HCT116 (cell line): ENCODE data around the gene CDC42SE2. TPM values are rescaled to one million over a fixed set of nuclear protein-coding genes. Genes with fewer than 3 reads are reported as not detected.

Source experiments
- ATAC-seq: fragments of 200-7000 bp; cut with Tn5 transposase; 2 replicates; pipeline ENCODE4 v1.9.1; 2020; ENCODE audit warnings: mild to moderate bottlenecking, moderate library complexity
- BruUV-seq: library from RNA; stranded (reverse); fragments of 400-500 nt; replicated peaks from 2 replicates; lab custom pipeline; 2021; lab: Mats Ljungman, UMichigan
- CTCF ChIA-PET: fragments of 300-600 bp; sonication (Branson Sonifier 250); formaldehyde crosslinking; loops from one replicate; lab custom pipeline; 2021; ENCODE audit warnings: antibody characterized with exemption; lab: Charles Lee
- POLR2A ChIA-PET: fragments of 300-600, 350-600 bp; sonication (Branson Sonifier 250); formaldehyde crosslinking; loops from one replicate; lab custom pipeline; 2021; ENCODE audit warnings: antibody characterized with exemption; lab: Charles Lee
- RAD21 ChIA-PET, 2 experiments: fragments of 300-600 bp; sonication (Branson Sonifier 250); formaldehyde crosslinking; loops; one replicate each; lab custom pipeline; 2023; ENCODE audit warnings: low total read pairs in 2 of 2; ENCODE audit not compliant: uncharacterized antibody in 2 of 2, unreplicated experiment in 2 of 2, low non-redundant PET in 1 of 2; lab: Charles Lee
- DNase-seq: peaks from one replicate; pipeline ENCODE4 v3.0.0-alpha.2; 2010; ENCODE audit warnings: low read depth, low spot score
- H2AFZ ChIP-seq: fragments of 200-600 bp; shearing (Covaris generic), sonication (generic); 2 replicates; pipeline ENCODE4 v1.6.1; 2017; ENCODE audit warnings: low read depth, mixed run types, mixed read lengths, antibody characterized with exemption, low read length; ENCODE audit not compliant: poor library complexity, severe bottlenecking
- H3K27ac ChIP-seq: 2 replicates; pipeline ENCODE4 v1.5.1; 2012; ENCODE audit warnings: low read depth, low read length
- H3K27me3 ChIP-seq: fragments of 200-600 bp; sonication (generic); 2 replicates; pipeline ENCODE4 v1.6.1; 2016; ENCODE audit warnings: mixed run types, low read length, mixed read lengths; ENCODE audit not compliant: insufficient read depth
- H3K36me3 ChIP-seq, 2 experiments: fragments of 200-500 bp in 1 of 2; fragments of 200-600 bp in 1 of 2; sonication (Bioruptor generic) in 1 of 2; sonication (generic) in 1 of 2; 2 replicates each; pipeline versions ENCODE4 v1.5.1 to v1.6.1; 2014 to 2016; ENCODE audit warnings: low read length in 2 of 2, inconsistent platforms in 1 of 2, mixed read lengths in 1 of 2, mixed run types in 1 of 2; ENCODE audit not compliant: insufficient read depth in 2 of 2, control insufficient read depth in 1 of 2
- H3K4me1 ChIP-seq, 2 experiments: fragments of 200-600 bp in 1 of 2; sonication (generic) in 1 of 2; 2 replicates each; pipeline versions ENCODE4 v1.5.1 to v1.6.1; 2012 to 2017; ENCODE audit warnings: low read length in 2 of 2, inconsistent platforms in 1 of 2, mild to moderate bottlenecking in 1 of 2, mixed read lengths in 1 of 2, mixed run types in 1 of 2, moderate library complexity in 1 of 2; ENCODE audit not compliant: insufficient read depth in 2 of 2, control insufficient read depth in 1 of 2
- H3K4me2 ChIP-seq: fragments of 200-600 bp; sonication (generic); 2 replicates; pipeline ENCODE4 v1.6.1; 2017; ENCODE audit warnings: mixed run types, low read length, mixed read lengths
- H3K4me3 ChIP-seq, 2 experiments: fragments of 200-600 bp in 1 of 2; sonication (generic) in 1 of 2; replicated peaks in 1 of 2; 2 replicates each; pipeline ENCODE4 v1.5.1; 2011 to 2016; ENCODE audit warnings: low read length in 2 of 2, control low read depth in 1 of 2, low read depth in 1 of 2, mild to moderate bottlenecking in 1 of 2, mixed read lengths in 1 of 2, mixed run types in 1 of 2
- H3K79me2 ChIP-seq: fragments of 200-600 bp; sonication (generic); 2 replicates; pipeline ENCODE4 v1.6.1; 2017; ENCODE audit warnings: mild to moderate bottlenecking, mixed run types, low read length, moderate library complexity, mixed read lengths; ENCODE audit not compliant: insufficient read depth
- H3K9ac ChIP-seq: fragments of 200-600 bp; sonication (generic); 2 replicates; pipeline ENCODE4 v1.6.1; 2016; ENCODE audit warnings: low read length, mixed read lengths
- H3K9me2 ChIP-seq: fragments of 200-600 bp; sonication (generic), shearing (Covaris generic); 2 replicates; pipeline ENCODE4 v1.6.1; 2017; ENCODE audit warnings: mixed run types, mild to moderate bottlenecking, moderate library complexity; ENCODE audit not compliant: insufficient read depth
- H3K9me3 ChIP-seq, 2 experiments: fragments of 200-500 bp in 1 of 2; fragments of 200-600 bp in 1 of 2; sonication (Bioruptor generic) in 1 of 2; sonication (generic) in 1 of 2; 2 replicates each; pipeline ENCODE4 v1.6.1; 2014 to 2017; ENCODE audit warnings: low read length in 2 of 2, mixed read lengths in 2 of 2, inconsistent platforms in 1 of 2, low read depth in 1 of 2, mild to moderate bottlenecking in 1 of 2, mixed run types in 1 of 2, moderate library complexity in 1 of 2; ENCODE audit not compliant: control insufficient read depth in 1 of 2, insufficient read depth in 1 of 2
- H4K20me1 ChIP-seq: fragments of 200-600 bp; sonication (generic), shearing (Covaris generic); 2 replicates; pipeline ENCODE4 v1.6.1; 2017; ENCODE audit warnings: mixed run types, mild to moderate bottlenecking, moderate library complexity; ENCODE audit not compliant: insufficient read depth
- CTCF ChIP-seq, 3 experiments: fragments of 200-600 bp in 1 of 3; sonication (generic) in 1 of 3; IDR thresholded peaks in 2 of 3; conservative IDR thresholded peaks in 1 of 3; 2 replicates each; pipeline ENCODE4 v1.5.1; 2012 to 2017; ENCODE audit warnings: low read depth in 2 of 3, low read length in 2 of 3, antibody characterized with exemption in 1 of 3, borderline replicate concordance in 1 of 3, control low read depth in 1 of 3, mild to moderate bottlenecking in 1 of 3, mixed read lengths in 1 of 3, mixed run types in 1 of 3, moderate library complexity in 1 of 3; ENCODE audit not compliant: insufficient read depth in 1 of 3
- ELF1 ChIP-seq: IDR thresholded peaks from 2 replicates; pipeline ENCODE4 v1.6.1; 2012; ENCODE audit warnings: low read depth, borderline replicate concordance
- FOSL1 ChIP-seq: IDR thresholded peaks from 2 replicates; pipeline ENCODE4 v1.6.1; 2012; ENCODE audit warnings: low read depth
- POLR2AphosphoS5 ChIP-seq: IDR thresholded peaks from 2 replicates; pipeline ENCODE4 v1.6.1; 2011; ENCODE audit warnings: mild to moderate bottlenecking, low read depth, low read length, moderate library complexity
- RAD21 ChIP-seq: IDR thresholded peaks from 2 replicates; pipeline ENCODE4 v1.6.1; 2012; ENCODE audit warnings: low read depth, mild to moderate bottlenecking
- REST ChIP-seq: IDR thresholded peaks from 2 replicates; pipeline ENCODE4 v1.6.1; 2012; ENCODE audit warnings: low read depth
- SIN3A ChIP-seq: IDR thresholded peaks from 2 replicates; pipeline ENCODE4 v1.6.1; 2012; ENCODE audit warnings: low read depth
- SP1 ChIP-seq: IDR thresholded peaks from 2 replicates; pipeline ENCODE4 v1.6.1; 2012; ENCODE audit warnings: low read depth
- TCF7L2 ChIP-seq: IDR thresholded peaks from 2 replicates; pipeline ENCODE4 v1.7.0; 2011; ENCODE audit warnings: borderline replicate concordance, inconsistent platforms; ENCODE audit not compliant: insufficient read depth, insufficient read length; ENCODE audit errors: extremely low read depth
- intact Hi-C: fragments of 100-400 bp; cut with micrococcal nuclease; formaldehyde crosslinking; loops from 2 replicates; pipeline ENCODE4 v1.10.0; 2022
- total RNA-seq: library from RNA; stranded (reverse); gene quantifications from one replicate; pipeline ENCODE4 v1.2.1, GENCODE V29; 2021; ENCODE audit not compliant: unreplicated experiment

The CDC42SE2 gene
- total RNA-seq, 1 experiment from 2014 or later, result 27.0 TPM

- H4K20me1 ChIP-seq, result no peaks in the 10 kb centered on the region
- no peaks in the 10 kb centered on the region for H3K36me3 ChIP-seq
- RAD21 ChIA-PET, result no interaction called here
- no peak overlapping the region for H3K9ac ChIP-seq
- TF ChIP-seq ELF1 (no peak), POLR2AphosphoS5 (no peak), RAD21 (no peak), TCF7L2 (no peak), CTCF (IDR thresholded peaks at IDR 0.05 in 2 of 3, conservative IDR thresholded peaks at IDR 0.05 in 1 of 3; ENCODE audit: borderline replicate concordance in 1 of 3, insufficient read depth in 1 of 3, low read depth in 2 of 3, low read length in 2 of 3) (no peak), REST (no peak), SP1 (no peak), FOSL1 (no peak), SIN3A (no peak)
- H3K79me2 ChIP-seq, result no peaks in the 10 kb centered on the region
- DNase-seq, result no peak
- no peak overlapping the region for H2AFZ ChIP-seq
- POLR2A ChIA-PET, result no interaction called here
- no peak overlapping the region for H3K27ac ChIP-seq
- CTCF ChIA-PET, result no interaction called here
- H3K4me1 ChIP-seq, result no peaks in the 10 kb centered on the region
- intact Hi-C loops, result no loop called here
- no peak for ATAC-seq
- no peaks in the 10 kb centered on the region for H3K9me3 ChIP-seq
- no peaks in the 10 kb centered on the region for H3K27me3 ChIP-seq
- no peak overlapping the region for H3K4me2 ChIP-seq
- no peaks in the 10 kb centered on the region for H3K9me2 ChIP-seq
- H3K4me3 ChIP-seq, result no peak overlapping the region
- BruUV-seq, result no TSS peak
These were observed 39.3 kb upstream of the CDC42SE2 start for GRCh38 chr5:131224387-131225201.
